Esophagus muscularis mucosa (tissue), 4 donors: Measurements from ENCODE around the gene GLT1D1. TPM values are rescaled to one million over a fixed set of nuclear protein-coding genes. Genes with fewer than 3 reads are reported as not detected.

Experiments used
- DNase-seq: peaks from one replicate; pipeline ENCODE4 v3.0.0-alpha.2; 2017; ENCODE audit errors: extremely low spot score
- H3K27ac ChIP-seq, 4 donors: fragments of 200-600 bp; sonication (generic); replicated peaks in 1 of 4; 1 replicate in 3 of 4; 2 replicates in 1 of 4; pipeline ENCODE4 v1.5.1; 2016 to 2019; ENCODE audit warnings: mild to moderate bottlenecking in 1 of 4
- H3K27me3 ChIP-seq, 4 donors: fragments of 200-600 bp; sonication (generic); one replicate each; pipeline versions ENCODE4 v1.5.1 to v1.6.0; 2016 to 2019
- H3K36me3 ChIP-seq, 4 donors: fragments of 200-600 bp; sonication (generic); one replicate each; pipeline ENCODE4 v1.5.1; 2016 to 2019
- H3K4me1 ChIP-seq, 4 donors: fragments of 200-600 bp; sonication (generic); one replicate each; pipeline ENCODE4 v1.5.1; 2016 to 2019
- H3K4me3 ChIP-seq, 4 donors: fragments of 200-600 bp; sonication (generic); 1 replicate in 2 of 4; 2 replicates in 2 of 4; pipeline ENCODE4 v1.5.1; 2016 to 2019; ENCODE audit warnings: mild to moderate bottlenecking in 4 of 4, moderate library complexity in 1 of 4
- H3K9me3 ChIP-seq, 4 donors: fragments of 200-600 bp; sonication (generic); 1 replicate in 3 of 4; 2 replicates in 1 of 4; pipeline ENCODE4 v1.5.1; 2016 to 2019
- CTCF ChIP-seq, 3 experiments: fragments of 200-600 bp in 2 of 3; fragments of 450-650 bp in 1 of 3; sonication (generic) in 2 of 3; IDR thresholded peaks; one replicate each; pipeline ENCODE4 v1.5.1; 2017 to 2019; ENCODE audit warnings: antibody characterized with exemption in 3 of 3, mild to moderate bottlenecking in 2 of 3, moderate library complexity in 1 of 3
- EP300 ChIP-seq: sonication (generic); formaldehyde crosslinking; IDR thresholded peaks from one replicate; pipeline ENCODE4 v1.6.1; 2017; ENCODE audit warnings: antibody characterized with exemption
- POLR2A ChIP-seq: fragments of 450-650 bp; IDR thresholded peaks from one replicate; pipeline ENCODE4 v1.6.1; 2017; ENCODE audit warnings: antibody characterized with exemption, moderate library complexity, mild to moderate bottlenecking, low read depth
- POLR2AphosphoS5 ChIP-seq, 2 donors: sonication (generic); formaldehyde crosslinking; IDR thresholded peaks; one replicate each; pipeline ENCODE4 v1.6.1; 2017; ENCODE audit warnings: antibody characterized with exemption in 2 of 2
- WGBS: methylation state at CpG from one replicate; pipeline ENCODE4 v1.1.5; 2018; 5-methylcytosine and 5-hydroxymethylcytosine counted together
- intact Hi-C: fragments of 100-400 bp; cut with DNase I; formaldehyde crosslinking; loops from one replicate; pipeline ENCODE4 v1.15.1; 2023
- total RNA-seq, 4 donors: library from RNA; depleted of rRNA; stranded (reverse); fragments of >200 nt; gene quantifications; one replicate each; pipeline versions ENCODE4 v1.1.0 to v1.2.1, GENCODE V29; 2016

GLT1D1 gene
- total RNA-seq, 4 donors from 2014 or later, result under 0.01 to 1.5 (median 0.32) TPM

GRCh38 chr12:128820253-128820652, 33.0 kb upstream of the GLT1D1 start:
- Histone ChIP-seq H3K27me3 (no peaks in the 10 kb centered on the region), H3K4me1 (peaks cover 70 to 85% (median 83%) of the 10 kb centered on the region in 4 donors), H3K36me3 (peaks cover 0 to 4% (median 0%) of the 10 kb centered on the region in 4 donors), H3K27ac (peak overlapping the region in 2 of 4 donors; percentile 84 to 90), H3K9me3 (no peaks in the 10 kb centered on the region), H3K4me3 (no peak overlapping the region)
- no peak for DNase-seq
- WGBS, result 82% methylated on average over 6 of the region's 6 CpGs
- intact Hi-C loops, result no loop called here
- no peak for TF ChIP-seq POLR2AphosphoS5 (IDR thresholded peaks at IDR 0.05)
- TF ChIP-seq EP300, result no peak
- TF ChIP-seq POLR2A, result no peak
- no peak for TF ChIP-seq CTCF (IDR thresholded peaks at IDR 0.05)

GRCh38 chr12:128820723-128821432, 32.4 kb upstream of the GLT1D1 start:
- Histone ChIP-seq H3K4me1 (peaks cover 67 to 81% (median 80%) of the 10 kb centered on the region in 4 donors), H3K27me3 (no peaks in the 10 kb centered on the region), H3K4me3 (no peak overlapping the region), H3K27ac (peak overlapping the region in 2 of 4 donors; percentile 84 to 90), H3K36me3 (peaks cover 0 to 4% (median 0%) of the 10 kb centered on the region in 4 donors), H3K9me3 (no peaks in the 10 kb centered on the region)
- WGBS, result 81% methylated on average over 5 of the region's 7 CpGs
- DNase-seq, result no peak
- TF ChIP-seq POLR2A (peak; percentile 9), CTCF (IDR thresholded peaks at IDR 0.05) (no peak), EP300 (no peak), POLR2AphosphoS5 (IDR thresholded peaks at IDR 0.05) (peak in 1 of 2 donors; percentile 34)
- intact Hi-C loops, result no loop called here

GRCh38 chr12:128823216-128823915, 29.9 kb upstream of the GLT1D1 start:
- Histone ChIP-seq H3K27me3 (no peaks in the 10 kb centered on the region), H3K36me3 (peaks cover 0 to 7% (median 0%) of the 10 kb centered on the region in 4 donors), H3K9me3 (peaks cover 0 to 5% (median 0%) of the 10 kb centered on the region in 4 donors), H3K27ac (peak overlapping the region; percentile 81 to 91 (median 89)), H3K4me3 (peak overlapping the region; percentile 87 to 99 (median 96)), H3K4me1 (peaks cover 43 to 56% (median 55%) of the 10 kb centered on the region in 4 donors)
- WGBS, result 0% methylated on average over 2 of the region's 88 CpGs
- TF ChIP-seq CTCF (IDR thresholded peaks at IDR 0.05) (no peak), POLR2A (no peak), EP300 (no peak), POLR2AphosphoS5 (IDR thresholded peaks at IDR 0.05) (no peak)
- no peak for DNase-seq
- intact Hi-C loops, result no loop called here

- peak; percentile 98 for DNase-seq
- H3K4me3 ChIP-seq, result peak within 1 kb of the TSS; percentile 87 to 99 (median 96)
- peak in 2 of 3 experiments; percentile 3 to 7 for TF ChIP-seq CTCF (IDR thresholded peaks at IDR 0.05)
- peak; percentile 96 to 98 for TF ChIP-seq POLR2AphosphoS5 (IDR thresholded peaks at IDR 0.05)
- no peak for TF ChIP-seq EP300
- peak; percentile 91 for TF ChIP-seq POLR2A
- peaks cover 0 to 7% (median 0%) of the 10 kb centered on the region in 4 donors for H3K36me3 ChIP-seq
- H3K4me1 ChIP-seq, result peaks cover 36 to 48% (median 47%) of the 10 kb centered on the region in 4 donors
- H3K9me3 ChIP-seq, result peaks cover 0 to 5% (median 0%) of the 10 kb centered on the region in 4 donors
- H3K27me3 ChIP-seq, result no peaks in the 10 kb centered on the region
- intact Hi-C loops, result no loop called here
- WGBS, result 7% methylated on average over 42 of the region's 63 CpGs
- peak within 1 kb of the TSS; percentile 81 to 91 (median 89) for H3K27ac ChIP-seq
Observed at GRCh38 chr12:128823916-128824839, 29.1 kb upstream of the GLT1D1 start, which contains the start of gene SLC15A4. TSS of gene SLC15A4 (minus strand) at chr12:128823958. CDS start at chr12:128823943, 15 bp downstream.
